HCT116 (cell line): ENCODE measurements around the gene ACOT8. TPM values are rescaled to one million over a fixed set of nuclear protein-coding genes. Genes with fewer than 3 reads are reported as not detected.

Experiments used
- ATAC-seq: fragments of 200-7000 bp; cut with Tn5 transposase; 2 replicates; pipeline ENCODE4 v1.9.1; 2020; ENCODE audit warnings: mild to moderate bottlenecking, moderate library complexity
- BruUV-seq: library from RNA; stranded (reverse); fragments of 400-500 nt; replicated peaks from 2 replicates; lab custom pipeline; 2021; lab: Mats Ljungman, UMichigan
- CTCF ChIA-PET: fragments of 300-600 bp; sonication (Branson Sonifier 250); formaldehyde crosslinking; loops from one replicate; lab custom pipeline; 2021; ENCODE audit warnings: antibody characterized with exemption; lab: Charles Lee
- POLR2A ChIA-PET: fragments of 300-600, 350-600 bp; sonication (Branson Sonifier 250); formaldehyde crosslinking; loops from one replicate; lab custom pipeline; 2021; ENCODE audit warnings: antibody characterized with exemption; lab: Charles Lee
- RAD21 ChIA-PET, 2 experiments: fragments of 300-600 bp; sonication (Branson Sonifier 250); formaldehyde crosslinking; loops; one replicate each; lab custom pipeline; 2023; ENCODE audit warnings: low total read pairs in 2 of 2; ENCODE audit not compliant: uncharacterized antibody in 2 of 2, unreplicated experiment in 2 of 2, low non-redundant PET in 1 of 2; lab: Charles Lee
- DNase-seq: peaks from one replicate; pipeline ENCODE4 v3.0.0-alpha.2; 2010; ENCODE audit warnings: low read depth, low spot score
- H2AFZ ChIP-seq: fragments of 200-600 bp; shearing (Covaris generic), sonication (generic); 2 replicates; pipeline ENCODE4 v1.6.1; 2017; ENCODE audit warnings: low read depth, mixed run types, mixed read lengths, antibody characterized with exemption, low read length; ENCODE audit not compliant: poor library complexity, severe bottlenecking
- H3K27ac ChIP-seq: 2 replicates; pipeline ENCODE4 v1.5.1; 2012; ENCODE audit warnings: low read depth, low read length
- H3K27me3 ChIP-seq: fragments of 200-600 bp; sonication (generic); 2 replicates; pipeline ENCODE4 v1.6.1; 2016; ENCODE audit warnings: mixed run types, low read length, mixed read lengths; ENCODE audit not compliant: insufficient read depth
- H3K36me3 ChIP-seq, 2 experiments: fragments of 200-500 bp in 1 of 2; fragments of 200-600 bp in 1 of 2; sonication (Bioruptor generic) in 1 of 2; sonication (generic) in 1 of 2; 2 replicates each; pipeline versions ENCODE4 v1.5.1 to v1.6.1; 2014 to 2016; ENCODE audit warnings: low read length in 2 of 2, inconsistent platforms in 1 of 2, mixed read lengths in 1 of 2, mixed run types in 1 of 2; ENCODE audit not compliant: insufficient read depth in 2 of 2, control insufficient read depth in 1 of 2
- H3K4me1 ChIP-seq, 2 experiments: fragments of 200-600 bp in 1 of 2; sonication (generic) in 1 of 2; 2 replicates each; pipeline versions ENCODE4 v1.5.1 to v1.6.1; 2012 to 2017; ENCODE audit warnings: low read length in 2 of 2, inconsistent platforms in 1 of 2, mild to moderate bottlenecking in 1 of 2, mixed read lengths in 1 of 2, mixed run types in 1 of 2, moderate library complexity in 1 of 2; ENCODE audit not compliant: insufficient read depth in 2 of 2, control insufficient read depth in 1 of 2
- H3K4me2 ChIP-seq: fragments of 200-600 bp; sonication (generic); 2 replicates; pipeline ENCODE4 v1.6.1; 2017; ENCODE audit warnings: mixed run types, low read length, mixed read lengths
- H3K4me3 ChIP-seq, 2 experiments: fragments of 200-600 bp in 1 of 2; sonication (generic) in 1 of 2; replicated peaks in 1 of 2; 2 replicates each; pipeline ENCODE4 v1.5.1; 2011 to 2016; ENCODE audit warnings: low read length in 2 of 2, control low read depth in 1 of 2, low read depth in 1 of 2, mild to moderate bottlenecking in 1 of 2, mixed read lengths in 1 of 2, mixed run types in 1 of 2
- H3K79me2 ChIP-seq: fragments of 200-600 bp; sonication (generic); 2 replicates; pipeline ENCODE4 v1.6.1; 2017; ENCODE audit warnings: mild to moderate bottlenecking, mixed run types, low read length, moderate library complexity, mixed read lengths; ENCODE audit not compliant: insufficient read depth
- H3K9ac ChIP-seq: fragments of 200-600 bp; sonication (generic); 2 replicates; pipeline ENCODE4 v1.6.1; 2016; ENCODE audit warnings: low read length, mixed read lengths
- H3K9me2 ChIP-seq: fragments of 200-600 bp; sonication (generic), shearing (Covaris generic); 2 replicates; pipeline ENCODE4 v1.6.1; 2017; ENCODE audit warnings: mixed run types, mild to moderate bottlenecking, moderate library complexity; ENCODE audit not compliant: insufficient read depth
- H3K9me3 ChIP-seq, 2 experiments: fragments of 200-500 bp in 1 of 2; fragments of 200-600 bp in 1 of 2; sonication (Bioruptor generic) in 1 of 2; sonication (generic) in 1 of 2; 2 replicates each; pipeline ENCODE4 v1.6.1; 2014 to 2017; ENCODE audit warnings: low read length in 2 of 2, mixed read lengths in 2 of 2, inconsistent platforms in 1 of 2, low read depth in 1 of 2, mild to moderate bottlenecking in 1 of 2, mixed run types in 1 of 2, moderate library complexity in 1 of 2; ENCODE audit not compliant: control insufficient read depth in 1 of 2, insufficient read depth in 1 of 2
- H4K20me1 ChIP-seq: fragments of 200-600 bp; sonication (generic), shearing (Covaris generic); 2 replicates; pipeline ENCODE4 v1.6.1; 2017; ENCODE audit warnings: mixed run types, mild to moderate bottlenecking, moderate library complexity; ENCODE audit not compliant: insufficient read depth
- CTCF ChIP-seq, 3 experiments: fragments of 200-600 bp in 1 of 3; sonication (generic) in 1 of 3; IDR thresholded peaks in 2 of 3; conservative IDR thresholded peaks in 1 of 3; 2 replicates each; pipeline ENCODE4 v1.5.1; 2012 to 2017; ENCODE audit warnings: low read depth in 2 of 3, low read length in 2 of 3, antibody characterized with exemption in 1 of 3, borderline replicate concordance in 1 of 3, control low read depth in 1 of 3, mild to moderate bottlenecking in 1 of 3, mixed read lengths in 1 of 3, mixed run types in 1 of 3, moderate library complexity in 1 of 3; ENCODE audit not compliant: insufficient read depth in 1 of 3
- EZH2phosphoT487 ChIP-seq: fragments of 200-600 bp; IDR thresholded peaks from 2 replicates; pipeline ENCODE4 v1.6.1; 2018; ENCODE audit warnings: antibody characterized with exemption, borderline replicate concordance
- RAD21 ChIP-seq: IDR thresholded peaks from 2 replicates; pipeline ENCODE4 v1.6.1; 2012; ENCODE audit warnings: low read depth, mild to moderate bottlenecking
- TCF7L2 ChIP-seq: IDR thresholded peaks from 2 replicates; pipeline ENCODE4 v1.7.0; 2011; ENCODE audit warnings: borderline replicate concordance, inconsistent platforms; ENCODE audit not compliant: insufficient read depth, insufficient read length; ENCODE audit errors: extremely low read depth
- YY1 ChIP-seq: IDR thresholded peaks from 2 replicates; pipeline ENCODE4 v1.6.1; 2011; ENCODE audit warnings: low read length, low read depth, moderate library complexity, mild to moderate bottlenecking; ENCODE audit not compliant: insufficient replicate concordance; ENCODE audit errors: extremely low read depth
- ZBTB33 ChIP-seq: IDR thresholded peaks from 2 replicates; pipeline ENCODE4 v1.6.1; 2011; ENCODE audit warnings: mild to moderate bottlenecking, low read length, moderate library complexity; ENCODE audit not compliant: insufficient replicate concordance; ENCODE audit errors: extremely low read depth
- intact Hi-C: fragments of 100-400 bp; cut with micrococcal nuclease; formaldehyde crosslinking; loops from 2 replicates; pipeline ENCODE4 v1.10.0; 2022
- total RNA-seq: library from RNA; stranded (reverse); gene quantifications from one replicate; pipeline ENCODE4 v1.2.1, GENCODE V29; 2021; ENCODE audit not compliant: unreplicated experiment

The ACOT8 gene
- total RNA-seq, 1 experiment from 2014 or later, result 12.2 TPM

- ChIA-PET CTCF (no interaction called here), POLR2A (no interaction called here), RAD21 (no interaction called here)
- no TSS peak for BruUV-seq
- H3K9me3 ChIP-seq, result no peaks in the 10 kb centered on the region
- H3K9ac ChIP-seq, result no peak overlapping the region
- peaks cover 6 to 21% of the 10 kb centered on the region in 2 experiments; a peak in 3 of 4 replicates for H3K36me3 ChIP-seq
- no peak for ATAC-seq
- no peaks in the 10 kb centered on the region for H3K9me2 ChIP-seq
- TF ChIP-seq RAD21, result no peak
- no peak for TF ChIP-seq ZBTB33
- TF ChIP-seq, all 23 proteins: peak for 0
- no peak overlapping the region for H3K4me2 ChIP-seq
- no peaks in the 10 kb centered on the region for H3K27me3 ChIP-seq
- DNase-seq, result no peak
- intact Hi-C loops, result no loop called here
- H3K27ac ChIP-seq, result no peak overlapping the region
- peaks cover 4% of the 10 kb centered on the region; the same call in 1 of the 2 replicates for H3K79me2 ChIP-seq
- no peak overlapping the region for H3K4me3 ChIP-seq
- H3K4me1 ChIP-seq, result peaks cover 10 to 18% of the 10 kb centered on the region in 2 experiments; a peak in 3 of 4 replicates
- H2AFZ ChIP-seq, result no peak overlapping the region
- H4K20me1 ChIP-seq, result no peaks in the 10 kb centered on the region
Measured at GRCh38 chr20:45894797-45895196, 37.6 kb upstream of the ACOT8 start.

- no peaks in the 10 kb centered on the region for H4K20me1 ChIP-seq
- intact Hi-C loops, result no loop called here
- ChIA-PET CTCF (no interaction called here), POLR2A (no interaction called here), RAD21 (interaction anchor here in 1 of 2 experiments (0.6 kb wide), 1 partner anchor 881 kb away, joined by 3 read pairs; no protein-coding TSS in a partner anchor)
- no peak overlapping the region for H3K4me3 ChIP-seq
- DNase-seq (no peak), ATAC-seq (no peak)
- H3K27ac ChIP-seq, result no peak overlapping the region
- peaks cover 6 to 21% of the 10 kb centered on the region in 2 experiments; a peak in 3 of 4 replicates for H3K36me3 ChIP-seq
- no TSS peak for BruUV-seq
- H3K9ac ChIP-seq, result no peak overlapping the region
- H3K79me2 ChIP-seq, result peaks cover 4% of the 10 kb centered on the region; the same call in 1 of the 2 replicates
- H3K9me3 ChIP-seq, result no peaks in the 10 kb centered on the region
- H3K9me2 ChIP-seq, result no peaks in the 10 kb centered on the region
- TF ChIP-seq EZH2phosphoT487 (no peak), YY1 (no peak), TCF7L2 (no peak), CTCF (IDR thresholded peaks at IDR 0.05 in 2 of 3, conservative IDR thresholded peaks at IDR 0.05 in 1 of 3; ENCODE audit: borderline replicate concordance in 1 of 3, insufficient read depth in 1 of 3, low read depth in 2 of 3, low read length in 2 of 3) (no peak)
- no peaks in the 10 kb centered on the region for H3K27me3 ChIP-seq
- peaks cover 10 to 18% of the 10 kb centered on the region in 2 experiments; a peak in 3 of 4 replicates for H3K4me1 ChIP-seq
- no peak overlapping the region for H3K4me2 ChIP-seq
- no peak overlapping the region for H2AFZ ChIP-seq
Measured at GRCh38 chr20:45893831-45894230, 36.6 kb upstream of the ACOT8 start.
